ENCODE measurements around the gene ZNF219.

The ZNF219 gene

GRCh38 chr14:21071225-21072030 lies 27.0 kb downstream of the ZNF219 start:
- peaks cover 37% of the 10 kb centered on the region for H3K36me3 Mint-ChIP-seq (ENCODE audit: low read depth)
- H3K4me3 Mint-ChIP-seq, result peak overlapping the region; percentile 98 to 100 (median 99)
- H3K9me3 Mint-ChIP-seq, result no peaks in the 10 kb centered on the region
- peaks cover 5% of the 10 kb centered on the region for H3K27me3 Mint-ChIP-seq (ENCODE audit: low read depth)
- peak overlapping the region; percentile 99 to 100 (median 99) for H3K27ac Mint-ChIP-seq
- TF ChIP-seq CTCF (IDR thresholded peaks at IDR 0.05; ENCODE audit: unreplicated experiment in 3 of 3), result no peak
- peaks cover 35% of the 10 kb centered on the region for H3K4me1 Mint-ChIP-seq

DNA sequence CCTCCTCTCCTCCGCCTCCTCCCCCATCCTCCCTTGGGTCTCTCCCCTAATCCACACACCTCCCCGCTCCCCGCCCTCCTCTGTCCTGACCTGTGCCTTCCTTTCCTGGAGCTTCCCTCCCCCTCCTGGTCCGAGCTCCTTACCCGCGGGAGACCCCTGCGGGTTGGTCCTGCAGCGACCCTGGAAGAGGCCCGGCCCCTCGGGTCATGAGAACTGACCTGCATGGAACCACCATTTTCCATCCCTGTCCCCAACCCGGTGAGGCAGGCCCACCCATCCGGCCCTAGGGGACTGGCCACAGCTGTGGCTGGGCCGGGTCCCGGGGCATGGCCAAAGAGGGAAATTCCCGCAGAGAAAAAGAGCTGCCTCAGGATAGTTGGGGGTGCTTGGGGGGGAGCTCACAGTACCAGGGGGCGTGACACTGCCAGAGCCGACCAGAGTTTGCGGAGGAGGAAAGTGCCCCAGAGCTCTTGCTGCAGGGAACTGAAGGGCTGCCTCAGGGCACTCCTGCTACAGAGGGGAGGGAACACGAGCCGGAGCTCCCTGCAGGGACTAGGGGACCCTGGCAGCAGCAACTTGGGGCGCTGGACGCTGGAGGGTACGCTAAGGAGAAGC lies 27.7 kb downstream of the ZNF219 start:
- Mint-ChIP-seq H3K27ac (peak overlapping the region; percentile 99 to 100 (median 99)), H3K36me3 (ENCODE audit: low read depth) (peaks cover 30% of the 10 kb centered on the region), H3K4me3 (peak overlapping the region; percentile 98 to 100 (median 99)), H3K27me3 (ENCODE audit: low read depth) (peaks cover 5% of the 10 kb centered on the region), H3K9me3 (no peaks in the 10 kb centered on the region), H3K4me1 (peaks cover 31% of the 10 kb centered on the region)
- peak in 2 of 3 experiments; percentile 9 to 18 for TF ChIP-seq CTCF (IDR thresholded peaks at IDR 0.05; ENCODE audit: unreplicated experiment in 3 of 3)

DNA sequence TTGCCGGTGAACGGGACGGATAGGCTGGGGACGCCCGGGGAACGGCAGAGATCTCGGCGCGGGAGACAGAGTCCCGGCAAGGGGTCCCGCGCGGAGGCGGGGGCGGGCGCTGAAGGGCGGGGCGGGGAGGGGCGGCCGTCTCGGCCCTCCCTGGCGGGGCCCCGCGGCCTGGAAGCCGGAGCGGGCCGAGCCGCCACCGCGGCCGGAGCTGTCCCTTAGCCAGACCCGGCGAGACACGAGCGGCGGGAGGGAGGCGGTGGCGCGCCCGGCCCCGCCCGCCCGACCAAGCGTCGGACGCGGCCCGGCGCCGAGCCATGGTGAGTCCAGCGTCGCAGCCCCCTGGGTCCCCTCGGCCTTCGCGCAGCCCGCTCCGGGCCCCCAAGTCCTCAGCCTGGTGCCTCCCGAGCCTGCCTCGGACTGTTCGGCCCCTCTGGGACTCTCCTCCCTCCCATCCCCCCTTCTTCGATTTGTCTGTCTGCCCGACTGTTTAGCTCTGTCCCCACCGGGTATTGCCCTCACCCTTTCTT lies 28.3 kb downstream of the ZNF219 start, which contains the start of gene ARHGEF40:
Gene ARHGEF40 (plus strand): TSS at position 222 of the 527 bp plus-strand sequence. CDS start 93 bp downstream, at position 315.
- peaks cover 29% of the 10 kb centered on the region for H3K4me1 Mint-ChIP-seq
- H3K4me3 Mint-ChIP-seq, result peak within 1 kb of the TSS; percentile 98 to 100 (median 99)
- H3K27me3 Mint-ChIP-seq (ENCODE audit: low read depth), result peaks cover 5% of the 10 kb centered on the region

GRCh38 chr14:21069388-21070082 lies 28.9 kb downstream of the ZNF219 start:
- Mint-ChIP-seq H3K4me3 (peak overlapping the region; percentile 89 to 92 (median 91)), H3K4me1 (peaks cover 29% of the 10 kb centered on the region), H3K27me3 (ENCODE audit: low read depth) (peaks cover 5% of the 10 kb centered on the region), H3K36me3 (ENCODE audit: low read depth) (peaks cover 18% of the 10 kb centered on the region), H3K9me3 (no peaks in the 10 kb centered on the region), H3K27ac (peak overlapping the region; percentile 98 to 100 (median 99))
- TF ChIP-seq CTCF (IDR thresholded peaks at IDR 0.05; ENCODE audit: unreplicated experiment in 3 of 3), result no peak

More for the DNA sequence above, 28.3 kb downstream of the ZNF219 start, which contains the start of gene ARHGEF40:
- TF ChIP-seq CTCF (IDR thresholded peaks at IDR 0.05; ENCODE audit: unreplicated experiment in 3 of 3), result no peak
- Mint-ChIP-seq H3K9me3 (no peaks in the 10 kb centered on the region), H3K27ac (peak within 1 kb of the TSS; percentile 99 to 100 (median 99)), H3K36me3 (ENCODE audit: low read depth) (peaks cover 24% of the 10 kb centered on the region)

GRCh38 chr14:21068521-21069387 lies 29.7 kb downstream of the ZNF219 start:
- Mint-ChIP-seq H3K4me3 (peak overlapping the region; percentile 89 to 92 (median 91)), H3K9me3 (no peaks in the 10 kb centered on the region), H3K27me3 (ENCODE audit: low read depth) (peaks cover 5% of the 10 kb centered on the region), H3K36me3 (ENCODE audit: low read depth) (peaks cover 15% of the 10 kb centered on the region), H3K27ac (peak overlapping the region; percentile 98 to 100 (median 99)), H3K4me1 (peaks cover 31% of the 10 kb centered on the region)
- peak; percentile 48 to 67 (median 60) for TF ChIP-seq CTCF (IDR thresholded peaks at IDR 0.05; ENCODE audit: unreplicated experiment in 3 of 3)
